Stimulated activated naive CD4-positive, alpha-beta T cell treated with Interleukin-2 at 50 U/mL for 16 hours (primary cell): ENCODE data around the gene DBN1.

Experiments used
- DNase-seq: peaks from one replicate; lab custom pipeline; 2025; lab: John Stamatoyannopoulos, UW

The DBN1 gene

GRCh38 chr5:177473443-177474001, at the start of gene DBN1:
TSS of gene DBN1 (minus strand) at chr5:177473634. CDS start at chr5:177473521, 113 bp downstream.
- DNase-seq = no peak

- no peak for DNase-seq
Observed at GRCh38 chr5:177520916-177521513, 47.6 kb upstream of the DBN1 start.

GRCh38 chr5:177520271-177520670, 46.8 kb upstream of the DBN1 start:
- DNase-seq = no peak

- no peak for DNase-seq
Observed at GRCh38 chr5:177519463-177520235, 46.2 kb upstream of the DBN1 start.

GRCh38 chr5:177516601-177517568, 43.5 kb upstream of the DBN1 start, which contains the start of gene DDX41:
TSS of gene DDX41 (minus strand) at chr5:177516961. CDS start at chr5:177516945, 16 bp downstream.
- peak; percentile 95 for DNase-seq

GRCh38 chr5:177515580-177515979, 42.1 kb upstream of the DBN1 start:
- no peak for DNase-seq

- DNase-seq = no peak
Observed at GRCh38 chr5:177514541-177514940, 41.1 kb upstream of the DBN1 start.

GRCh38 chr5:177513500-177513899, 40.1 kb upstream of the DBN1 start:
- DNase-seq = no peak

- no peak for DNase-seq
Observed at GRCh38 chr5:177512736-177513380, 39.4 kb upstream of the DBN1 start.

GRCh38 chr5:177511796-177512675, 38.6 kb upstream of the DBN1 start:
- DNase-seq = no peak

- no peak for DNase-seq
Observed at GRCh38 chr5:177511181-177511580, 37.7 kb upstream of the DBN1 start.

- no peak for DNase-seq
Observed at GRCh38 chr5:177510567-177511053, 37.2 kb upstream of the DBN1 start.

- DNase-seq = no peak
Observed at GRCh38 chr5:177509991-177510566, 36.6 kb upstream of the DBN1 start.

- DNase-seq = no peak
Observed at GRCh38 chr5:177509381-177509951, 36.0 kb upstream of the DBN1 start, which contains the start of gene DOK3. TSS of gene DOK3 (minus strand) at chr5:177509826. CDS start at chr5:177509540, 286 bp downstream.

GRCh38 chr5:177508837-177509236, 35.4 kb upstream of the DBN1 start:
- DNase-seq = no peak

- DNase-seq = no peak
Observed at GRCh38 chr5:177508221-177508611, 34.8 kb upstream of the DBN1 start.

- DNase-seq = no peak
Observed at GRCh38 chr5:177507596-177508220, 34.3 kb upstream of the DBN1 start.

- DNase-seq = no peak
Observed at GRCh38 chr5:177507165-177507564, 33.7 kb upstream of the DBN1 start.

- no peak for DNase-seq
Observed at GRCh38 chr5:177505075-177505474, 31.6 kb upstream of the DBN1 start.
